Measurements from ENCODE around the gene KANSL1.
"Not testable (repeated sequence)": the region's sequence is repeated elsewhere in the genome, so short reads cannot be mapped to it uniquely, and the experiment has no call there.

DNA sequence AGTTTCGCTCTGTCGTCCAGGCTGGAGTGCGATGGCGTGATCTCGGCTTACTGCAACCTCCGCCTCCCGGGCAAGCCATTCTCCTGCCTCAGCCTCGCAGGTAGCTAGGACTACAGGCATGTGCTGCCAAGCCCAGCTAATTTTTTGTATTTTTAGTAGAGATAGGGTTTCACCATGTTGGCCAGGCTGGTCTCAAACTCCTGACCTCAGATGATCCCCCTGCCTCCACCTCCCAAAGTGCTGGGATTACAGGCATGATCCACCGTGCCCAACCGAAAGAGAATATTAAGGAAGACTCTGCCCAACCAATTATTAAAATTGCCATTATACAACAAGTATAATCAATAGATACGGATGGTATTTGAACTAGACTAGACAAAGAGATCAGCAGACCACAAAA is 82.0 kb downstream of the KANSL1 start:
- not testable (repeated sequence) for TF ChIP-seq ZC3H10 (CRISPR knock-in tag; IDR thresholded peaks at IDR 0.05); CSDC2 (CRISPR knock-in tag; IDR thresholded peaks at IDR 0.05); GLIS3 (CRISPR knock-in tag; IDR thresholded peaks at IDR 0.05); ZFP3 (CRISPR knock-in tag; IDR thresholded peaks at IDR 0.05); ESRRG (CRISPR knock-in tag; IDR thresholded peaks at IDR 0.05); SNAI2 (CRISPR knock-in tag; IDR thresholded peaks at IDR 0.05); ZFP30 (CRISPR knock-in tag; IDR thresholded peaks at IDR 0.05); TOX (CRISPR knock-in tag; IDR thresholded peaks at IDR 0.05; ENCODE audit: borderline replicate concordance); ISL1 (CRISPR knock-in tag; IDR thresholded peaks at IDR 0.05); TCF4 (CRISPR knock-in tag; IDR thresholded peaks at IDR 0.05; ENCODE audit: borderline replicate concordance)
- TF ChIP-seq, protein P1, sequence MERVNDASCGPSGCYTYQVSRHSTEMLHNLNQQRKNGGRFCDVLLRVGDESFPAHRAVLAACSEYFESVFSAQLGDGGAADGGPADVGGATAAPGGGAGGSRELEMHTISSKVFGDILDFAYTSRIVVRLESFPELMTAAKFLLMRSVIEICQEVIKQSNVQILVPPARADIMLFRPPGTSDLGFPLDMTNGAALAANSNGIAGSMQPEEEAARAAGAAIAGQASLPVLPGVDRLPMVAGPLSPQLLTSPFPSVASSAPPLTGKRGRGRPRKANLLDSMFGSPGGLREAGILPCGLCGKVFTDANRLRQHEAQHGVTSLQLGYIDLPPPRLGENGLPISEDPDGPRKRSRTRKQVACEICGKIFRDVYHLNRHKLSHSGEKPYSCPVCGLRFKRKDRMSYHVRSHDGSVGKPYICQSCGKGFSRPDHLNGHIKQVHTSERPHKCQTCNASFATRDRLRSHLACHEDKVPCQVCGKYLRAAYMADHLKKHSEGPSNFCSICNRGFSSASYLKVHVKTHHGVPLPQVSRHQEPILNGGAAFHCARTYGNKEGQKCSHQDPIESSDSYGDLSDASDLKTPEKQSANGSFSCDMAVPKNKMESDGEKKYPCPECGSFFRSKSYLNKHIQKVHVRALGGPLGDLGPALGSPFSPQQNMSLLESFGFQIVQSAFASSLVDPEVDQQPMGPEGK (CRISPR knock-in tag; IDR thresholded peaks at IDR 0.05; ENCODE audit: borderline replicate concordance) = not testable (repeated sequence)
- TF ChIP-seq, protein P2, sequence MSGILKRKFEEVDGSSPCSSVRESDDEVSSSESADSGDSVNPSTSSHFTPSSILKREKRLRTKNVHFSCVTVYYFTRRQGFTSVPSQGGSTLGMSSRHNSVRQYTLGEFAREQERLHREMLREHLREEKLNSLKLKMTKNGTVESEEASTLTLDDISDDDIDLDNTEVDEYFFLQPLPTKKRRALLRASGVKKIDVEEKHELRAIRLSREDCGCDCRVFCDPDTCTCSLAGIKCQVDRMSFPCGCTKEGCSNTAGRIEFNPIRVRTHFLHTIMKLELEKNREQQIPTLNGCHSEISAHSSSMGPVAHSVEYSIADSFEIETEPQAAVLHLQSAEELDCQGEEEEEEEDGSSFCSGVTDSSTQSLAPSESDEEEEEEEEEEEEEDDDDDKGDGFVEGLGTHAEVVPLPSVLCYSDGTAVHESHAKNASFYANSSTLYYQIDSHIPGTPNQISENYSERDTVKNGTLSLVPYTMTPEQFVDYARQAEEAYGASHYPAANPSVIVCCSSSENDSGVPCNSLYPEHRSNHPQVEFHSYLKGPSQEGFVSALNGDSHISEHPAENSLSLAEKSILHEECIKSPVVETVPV (CRISPR knock-in tag; IDR thresholded peaks at IDR 0.05) = not testable (repeated sequence)
- TF ChIP-seq, protein P3, sequence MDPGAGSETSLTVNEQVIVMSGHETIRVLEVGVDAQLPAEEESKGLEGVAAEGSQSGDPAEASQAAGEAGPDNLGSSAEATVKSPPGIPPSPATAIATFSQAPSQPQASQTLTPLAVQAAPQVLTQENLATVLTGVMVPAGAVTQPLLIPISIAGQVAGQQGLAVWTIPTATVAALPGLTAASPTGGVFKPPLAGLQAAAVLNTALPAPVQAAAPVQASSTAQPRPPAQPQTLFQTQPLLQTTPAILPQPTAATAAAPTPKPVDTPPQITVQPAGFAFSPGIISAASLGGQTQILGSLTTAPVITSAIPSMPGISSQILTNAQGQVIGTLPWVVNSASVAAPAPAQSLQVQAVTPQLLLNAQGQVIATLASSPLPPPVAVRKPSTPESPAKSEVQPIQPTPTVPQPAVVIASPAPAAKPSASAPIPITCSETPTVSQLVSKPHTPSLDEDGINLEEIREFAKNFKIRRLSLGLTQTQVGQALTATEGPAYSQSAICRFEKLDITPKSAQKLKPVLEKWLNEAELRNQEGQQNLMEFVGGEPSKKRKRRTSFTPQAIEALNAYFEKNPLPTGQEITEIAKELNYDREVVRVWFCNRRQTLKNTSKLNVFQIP (CRISPR knock-in tag; IDR thresholded peaks at IDR 0.05; ENCODE audit: borderline replicate concordance, low read depth) = not testable (repeated sequence)
